Gastrocnemius medialis (tissue), 4 donors: Measurements from ENCODE around the gene CD1B. TPM values are rescaled to one million over a fixed set of nuclear protein-coding genes. Genes with fewer than 3 reads are reported as not detected.
"Not testable (repeated sequence)": the region's sequence is repeated elsewhere in the genome, so short reads cannot be mapped to it uniquely, and the experiment has no call there.

Experiments used
- ATAC-seq, 2 donors: fragments of 150-250 bp; one replicate each; pipeline ENCODE4 v1.9.1; 2016
- DNase-seq, 2 donors: peaks; one replicate each; pipeline ENCODE4 v3.0.0-alpha.2; 2019
- H3K27ac ChIP-seq, 4 donors: fragments of 200-600 bp; sonication (generic); 1 replicate in 1 of 4; 2 replicates in 3 of 4; pipeline ENCODE4 v1.5.1; 2016 to 2018; ENCODE audit warnings: mild to moderate bottlenecking in 2 of 4, moderate library complexity in 1 of 4
- H3K27me3 ChIP-seq, 3 donors: fragments of 200-600 bp; sonication (generic) in 2 of 3; 1 replicate in 1 of 3; 2 replicates in 2 of 3; pipeline versions ENCODE4 v1.5.1 to v1.6.0; 2016 to 2019; ENCODE audit warnings: mild to moderate bottlenecking in 1 of 3, moderate library complexity in 1 of 3
- H3K36me3 ChIP-seq, 2 donors: fragments of 200-600 bp; sonication (generic) in 1 of 2; one replicate each; pipeline ENCODE4 v1.5.1; 2017 to 2018
- H3K4me1 ChIP-seq, 2 donors: fragments of 200-600 bp; sonication (generic) in 1 of 2; one replicate each; pipeline ENCODE4 v1.5.1; 2016 to 2017; ENCODE audit warnings: mild to moderate bottlenecking in 2 of 2
- H3K4me3 ChIP-seq, 4 donors: fragments of 200-600 bp; sonication (generic) in 3 of 4; 1 replicate in 1 of 4; 2 replicates in 3 of 4; pipeline ENCODE4 v1.5.1; 2016 to 2019; ENCODE audit warnings: mild to moderate bottlenecking in 2 of 4
- H3K9me3 ChIP-seq, 3 donors: fragments of 200-600 bp; sonication (generic) in 2 of 3; 1 replicate in 1 of 3; 2 replicates in 2 of 3; pipeline ENCODE4 v1.5.1; 2016 to 2019
- POLR2A ChIP-seq, 2 donors: fragments of 450-650 bp; IDR thresholded peaks; one replicate each; pipeline ENCODE4 v1.6.1; 2017; ENCODE audit warnings: antibody characterized with exemption in 2 of 2, mild to moderate bottlenecking in 2 of 2, moderate library complexity in 2 of 2
- in situ Hi-C, 4 donors: fragments of 200-750 bp; cut with MboI; loops; one replicate each; pipeline versions ENCODE4 v1.15.0 to v1.8.0; 2017; ENCODE audit warnings: low sequenced_read_pairs in 4 of 4
- intact Hi-C: fragments of 100-400 bp; cut with DNase I; formaldehyde crosslinking; loops from one replicate; pipeline ENCODE4 v1.15.1; 2023; ENCODE audit warnings: low total_unique reads
- total RNA-seq, 4 donors: library from RNA; depleted of rRNA; stranded (reverse); fragments of >200 nt; gene quantifications; one replicate each; pipeline versions ENCODE4 v1.1.0 to v1.2.3, GENCODE V29; 2016
- TF ChIP-seq, protein P1 (sequence below), 5 experiments: fragments of 450-650 bp in 3 of 5; fragments of 200-600 bp in 2 of 5; sonication (generic) in 2 of 5; IDR thresholded peaks in 4 of 5; conservative IDR thresholded peaks in 1 of 5; 1 replicate in 4 of 5; 2 replicates in 1 of 5; pipeline ENCODE4 v1.5.1; 2016 to 2019; ENCODE audit warnings: antibody characterized with exemption in 5 of 5, mild to moderate bottlenecking in 3 of 5, moderate library complexity in 3 of 5

CD1B gene
- not detected for total RNA-seq

DNA sequence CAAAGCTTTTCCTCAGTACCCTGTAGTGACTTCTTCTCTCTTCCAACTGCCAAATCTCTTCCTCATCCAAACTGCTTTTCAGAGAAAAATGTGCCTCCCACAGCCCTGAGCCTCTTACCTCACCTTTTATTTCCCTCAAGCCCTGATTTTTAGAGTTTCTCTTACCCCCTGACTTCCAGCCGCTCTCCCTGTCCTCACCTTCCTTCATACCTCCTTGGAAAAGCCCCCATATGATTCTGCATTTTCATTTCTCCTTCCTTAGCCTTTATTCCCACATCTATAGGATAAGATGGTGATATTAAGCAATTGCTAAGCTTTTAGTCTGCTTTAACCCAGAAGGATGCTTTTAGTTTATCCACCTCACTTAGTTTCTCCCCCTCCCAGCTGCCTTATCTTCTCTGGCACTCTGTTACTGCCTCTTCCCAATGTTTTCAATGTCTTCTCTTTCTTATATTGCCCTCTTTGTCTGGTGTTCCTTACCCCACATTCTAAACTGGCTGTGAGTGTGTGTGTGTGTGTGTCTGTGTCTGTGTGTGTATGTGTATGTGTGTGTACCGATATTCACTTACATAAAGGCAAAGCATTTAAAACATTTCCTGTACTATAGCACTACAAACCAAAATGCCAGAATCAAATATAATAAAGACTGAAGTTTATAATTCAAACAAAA is at the start of gene CD1B:
Gene CD1B, minus strand, starts transcription at position 51 of the 670 bp plus-strand sequence. CDS start 108 bp downstream, outside the sequence.
- Histone ChIP-seq H3K27ac (no peak within 1 kb of the TSS), H3K27me3 (no peaks in the 10 kb centered on the region), H3K4me1 (no peaks in the 10 kb centered on the region), H3K4me3 (no peak within 1 kb of the TSS), H3K9me3 (no peaks in the 10 kb centered on the region), H3K36me3 (no peaks in the 10 kb centered on the region)
- TF ChIP-seq, protein P1, sequence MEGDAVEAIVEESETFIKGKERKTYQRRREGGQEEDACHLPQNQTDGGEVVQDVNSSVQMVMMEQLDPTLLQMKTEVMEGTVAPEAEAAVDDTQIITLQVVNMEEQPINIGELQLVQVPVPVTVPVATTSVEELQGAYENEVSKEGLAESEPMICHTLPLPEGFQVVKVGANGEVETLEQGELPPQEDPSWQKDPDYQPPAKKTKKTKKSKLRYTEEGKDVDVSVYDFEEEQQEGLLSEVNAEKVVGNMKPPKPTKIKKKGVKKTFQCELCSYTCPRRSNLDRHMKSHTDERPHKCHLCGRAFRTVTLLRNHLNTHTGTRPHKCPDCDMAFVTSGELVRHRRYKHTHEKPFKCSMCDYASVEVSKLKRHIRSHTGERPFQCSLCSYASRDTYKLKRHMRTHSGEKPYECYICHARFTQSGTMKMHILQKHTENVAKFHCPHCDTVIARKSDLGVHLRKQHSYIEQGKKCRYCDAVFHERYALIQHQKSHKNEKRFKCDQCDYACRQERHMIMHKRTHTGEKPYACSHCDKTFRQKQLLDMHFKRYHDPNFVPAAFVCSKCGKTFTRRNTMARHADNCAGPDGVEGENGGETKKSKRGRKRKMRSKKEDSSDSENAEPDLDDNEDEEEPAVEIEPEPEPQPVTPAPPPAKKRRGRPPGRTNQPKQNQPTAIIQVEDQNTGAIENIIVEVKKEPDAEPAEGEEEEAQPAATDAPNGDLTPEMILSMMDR (IDR thresholded peaks at IDR 0.05 in 4 of 5, conservative IDR thresholded peaks at IDR 0.05 in 1 of 5): no peak
- no peak for TF ChIP-seq POLR2A (IDR thresholded peaks at IDR 0.05)
- intact Hi-C loops: no loop called here
- in situ Hi-C loops: no loop called here
- ATAC-seq: no peak
- no peak for DNase-seq

DNA sequence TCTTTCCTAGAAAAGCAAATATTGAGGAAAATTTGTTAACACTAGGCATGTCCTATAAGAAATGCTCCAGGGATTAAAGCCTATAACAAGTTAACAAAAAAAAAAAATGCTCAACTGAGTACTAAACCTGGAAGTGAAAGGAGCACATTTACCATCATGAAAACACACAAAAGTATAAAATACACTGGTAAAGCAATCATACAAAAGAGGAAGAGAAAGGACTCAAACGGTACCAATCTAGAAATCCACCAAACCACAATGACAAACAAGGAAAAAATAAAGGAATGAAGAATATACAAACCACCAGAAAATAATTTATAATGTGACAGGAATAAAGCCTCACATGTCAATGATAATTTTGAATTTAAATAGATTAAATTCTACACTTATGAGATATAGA is 43.5 kb upstream of the CD1B start:
- DNase-seq (no peak), ATAC-seq (no peak)
- Histone ChIP-seq H3K9me3 (no peaks in the 10 kb centered on the region), H3K4me3 (no peak overlapping the region), H3K4me1 (no peaks in the 10 kb centered on the region), H3K27me3 (no peaks in the 10 kb centered on the region), H3K36me3 (no peaks in the 10 kb centered on the region), H3K27ac (no peak overlapping the region)
- intact Hi-C loops: no loop called here
- in situ Hi-C loops: no loop called here
- no peak for TF ChIP-seq POLR2A (IDR thresholded peaks at IDR 0.05)
- TF ChIP-seq, protein P1 (IDR thresholded peaks at IDR 0.05 in 4 of 5, conservative IDR thresholded peaks at IDR 0.05 in 1 of 5): no peak

DNA sequence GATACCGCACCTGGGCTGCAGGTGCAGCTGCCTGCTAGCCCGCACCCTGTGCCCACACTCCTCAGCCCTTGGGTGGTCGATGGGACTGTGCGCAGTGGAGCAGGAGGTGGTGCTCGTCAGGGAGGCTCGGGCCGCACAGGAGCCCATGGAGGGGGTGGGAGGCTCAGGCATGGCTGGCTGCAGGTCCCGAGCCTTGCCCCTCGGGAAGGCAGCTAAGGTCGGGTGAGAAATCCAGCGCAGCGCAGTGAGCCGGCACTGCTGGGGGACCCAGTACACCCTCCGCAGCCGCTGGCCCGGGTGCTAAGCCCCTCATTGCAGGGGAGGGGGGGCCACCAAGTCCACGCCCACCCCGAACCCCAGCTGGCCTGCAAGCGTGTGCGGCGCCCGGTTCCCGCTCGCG is 42.8 kb upstream of the CD1B start:
- H3K27me3 ChIP-seq, H3K36me3 ChIP-seq, intact Hi-C loops, DNase-seq, H3K4me3 ChIP-seq, ATAC-seq, in situ Hi-C loops, H3K9me3 ChIP-seq, H3K4me1 ChIP-seq, H3K27ac ChIP-seq: not testable (repeated sequence)

DNA sequence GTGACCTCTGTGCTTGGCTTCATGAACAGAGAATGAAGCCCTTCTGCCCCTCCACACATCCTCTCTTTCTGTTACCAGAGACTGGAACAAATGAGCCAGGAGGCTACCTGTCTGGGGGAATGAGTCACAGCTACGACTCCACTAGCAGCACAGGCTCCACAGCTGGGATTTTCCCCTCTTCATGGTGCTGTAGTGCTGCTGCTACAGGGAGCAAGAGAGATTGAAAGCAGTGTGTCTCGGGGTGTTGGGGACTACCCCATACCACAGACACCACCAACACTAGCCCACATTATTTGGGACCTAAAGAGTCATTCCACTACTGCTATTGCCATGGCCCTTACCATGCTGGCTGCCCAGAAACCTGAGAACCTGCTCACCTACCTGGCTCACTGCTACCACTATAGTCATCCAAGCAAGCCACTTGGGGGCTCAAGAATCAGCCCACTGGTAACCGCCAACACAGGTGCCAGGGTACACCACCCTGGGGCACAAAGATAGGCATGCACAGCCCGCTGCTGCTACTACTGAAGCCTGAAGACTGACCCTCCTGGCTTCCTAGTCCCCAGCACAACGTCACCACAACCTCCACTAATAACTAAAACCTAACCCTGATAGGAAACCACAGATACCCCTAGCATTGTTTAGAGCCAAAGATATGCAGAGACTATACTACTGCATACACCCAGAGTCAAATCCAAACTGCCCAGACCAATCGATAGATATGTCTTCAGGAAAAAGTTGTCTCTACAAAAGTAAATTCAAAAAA is 40.0 kb upstream of the CD1B start:
- TF ChIP-seq, protein P1 (IDR thresholded peaks at IDR 0.05 in 4 of 5, conservative IDR thresholded peaks at IDR 0.05 in 1 of 5): no peak
- no peak for TF ChIP-seq POLR2A (IDR thresholded peaks at IDR 0.05)
- H3K27me3 ChIP-seq: no peaks in the 10 kb centered on the region
- in situ Hi-C loops (no loop called here), intact Hi-C loops (no loop called here)
- ATAC-seq (no peak), DNase-seq (no peak)
- H3K4me3 ChIP-seq: no peak overlapping the region
- no peak overlapping the region for H3K27ac ChIP-seq
- no peaks in the 10 kb centered on the region for H3K4me1 ChIP-seq
- no peaks in the 10 kb centered on the region for H3K9me3 ChIP-seq
- H3K36me3 ChIP-seq: no peaks in the 10 kb centered on the region

DNA sequence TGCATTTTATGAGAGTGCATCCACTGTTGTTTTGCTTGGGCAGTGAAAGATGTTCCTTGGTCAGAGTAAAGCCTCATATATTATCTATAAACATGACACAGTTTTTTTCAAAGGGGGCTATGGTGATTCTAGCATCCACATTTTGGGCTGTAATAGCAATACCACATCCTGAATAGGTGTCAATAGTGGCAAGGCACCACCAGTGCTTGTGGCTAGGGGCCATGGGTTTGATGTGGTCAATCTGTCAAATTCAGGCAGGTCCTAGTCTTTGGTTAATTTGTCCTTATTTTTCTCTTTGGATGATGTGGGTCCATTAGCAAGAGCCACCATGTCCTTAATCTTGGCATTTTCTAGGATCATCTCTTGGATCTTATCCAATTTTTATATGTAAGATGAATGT is 35.5 kb upstream of the CD1B start:
- no peak for TF ChIP-seq POLR2A (IDR thresholded peaks at IDR 0.05)
- TF ChIP-seq, protein P1 (IDR thresholded peaks at IDR 0.05 in 4 of 5, conservative IDR thresholded peaks at IDR 0.05 in 1 of 5): no peak
- in situ Hi-C loops: no loop called here

More for the DNA sequence above, 35.5 kb upstream of the CD1B start:
- Histone ChIP-seq H3K4me3 (no peak overlapping the region), H3K9me3 (no peaks in the 10 kb centered on the region), H3K27ac (no peak overlapping the region), H3K36me3 (no peaks in the 10 kb centered on the region), H3K27me3 (no peaks in the 10 kb centered on the region), H3K4me1 (no peaks in the 10 kb centered on the region)
- no peak for ATAC-seq
- no peak for DNase-seq
- intact Hi-C loops: no loop called here
